Activated CD4-positive, alpha-beta T cell treated with anti-CD3 and anti-CD28 coated beads for 24 hours (primary cell): ENCODE results near the gene PDE6H.

Experiments
- DNase-seq, 2 donors: peaks; one replicate each; pipeline ENCODE4 v3.0.0-alpha.2; 2020; ENCODE audit warnings: low read depth in 2 of 2

The PDE6H gene

DNA sequence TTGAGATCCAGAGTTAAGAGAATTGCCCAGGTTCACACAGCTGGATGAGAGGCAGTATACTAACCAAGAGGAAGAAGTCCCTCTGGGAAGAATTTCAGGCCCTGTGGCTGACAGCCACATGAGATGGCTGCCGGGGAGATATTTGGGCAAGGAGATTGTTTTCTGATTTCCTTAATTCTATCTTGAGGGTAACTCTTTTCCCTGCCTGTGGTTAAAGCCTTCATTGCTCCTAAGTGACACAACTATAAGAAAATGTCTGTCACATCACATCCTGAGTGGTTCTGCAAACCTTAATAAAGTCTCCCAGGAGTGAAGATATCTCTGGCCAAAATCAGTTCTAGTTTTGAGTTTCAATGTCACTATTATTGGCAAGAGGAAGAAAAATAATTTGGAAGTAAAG is 21.0 kb upstream of the PDE6H start:
- DNase-seq, result no peak

DNA sequence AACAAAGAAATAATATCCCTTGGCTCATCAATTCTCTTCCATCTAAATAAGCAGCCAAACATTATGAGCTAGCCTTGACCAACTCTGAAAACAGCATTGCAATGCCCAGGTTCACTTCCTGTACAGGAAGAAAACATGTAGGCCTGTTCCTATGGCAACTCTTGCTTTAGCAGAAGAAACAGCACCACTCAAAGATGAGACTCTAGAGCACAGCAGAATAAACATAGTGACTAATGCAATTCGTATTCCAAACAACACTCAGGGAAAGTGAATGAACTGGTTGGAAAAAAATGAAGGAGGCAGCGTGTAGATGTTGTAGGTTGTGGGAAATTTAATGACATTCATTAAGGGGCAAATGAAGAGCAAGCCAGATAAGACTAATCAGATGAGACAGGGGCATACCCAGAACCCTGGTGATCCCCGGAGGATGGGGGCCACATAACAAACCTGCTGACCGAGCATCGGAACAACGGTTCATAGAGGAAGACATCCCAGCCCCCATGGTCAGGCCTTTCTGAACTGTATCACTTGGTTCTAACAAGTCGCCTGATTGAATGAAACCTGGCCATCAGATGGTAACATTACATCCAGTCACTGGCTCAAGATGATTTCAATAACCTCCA is 20.4 kb upstream of the PDE6H start:
- DNase-seq, result no peak

- no peak for DNase-seq
These were observed 19.1 kb upstream of the PDE6H start for GRCh38 chr12:14953752-14954151.

DNA sequence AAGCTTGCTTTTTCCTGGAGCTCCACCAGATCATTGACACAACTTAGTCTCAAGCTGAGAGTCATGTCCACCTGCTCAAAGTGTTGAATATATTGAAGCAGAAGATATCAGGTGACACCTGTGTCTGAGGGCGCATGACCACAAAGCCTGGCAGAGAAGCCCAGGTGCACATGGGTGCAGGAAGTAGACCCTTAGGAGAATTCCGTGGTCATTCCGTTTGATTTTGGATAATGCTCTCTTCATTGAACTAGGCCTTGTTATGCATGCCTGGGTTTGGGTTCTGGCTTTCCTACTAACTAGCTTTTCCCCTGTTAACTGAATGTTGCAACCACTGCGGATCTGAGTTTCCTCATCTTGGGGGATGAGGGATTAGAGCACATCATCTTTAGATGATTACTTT is 18.6 kb upstream of the PDE6H start:
- no peak for DNase-seq

DNA sequence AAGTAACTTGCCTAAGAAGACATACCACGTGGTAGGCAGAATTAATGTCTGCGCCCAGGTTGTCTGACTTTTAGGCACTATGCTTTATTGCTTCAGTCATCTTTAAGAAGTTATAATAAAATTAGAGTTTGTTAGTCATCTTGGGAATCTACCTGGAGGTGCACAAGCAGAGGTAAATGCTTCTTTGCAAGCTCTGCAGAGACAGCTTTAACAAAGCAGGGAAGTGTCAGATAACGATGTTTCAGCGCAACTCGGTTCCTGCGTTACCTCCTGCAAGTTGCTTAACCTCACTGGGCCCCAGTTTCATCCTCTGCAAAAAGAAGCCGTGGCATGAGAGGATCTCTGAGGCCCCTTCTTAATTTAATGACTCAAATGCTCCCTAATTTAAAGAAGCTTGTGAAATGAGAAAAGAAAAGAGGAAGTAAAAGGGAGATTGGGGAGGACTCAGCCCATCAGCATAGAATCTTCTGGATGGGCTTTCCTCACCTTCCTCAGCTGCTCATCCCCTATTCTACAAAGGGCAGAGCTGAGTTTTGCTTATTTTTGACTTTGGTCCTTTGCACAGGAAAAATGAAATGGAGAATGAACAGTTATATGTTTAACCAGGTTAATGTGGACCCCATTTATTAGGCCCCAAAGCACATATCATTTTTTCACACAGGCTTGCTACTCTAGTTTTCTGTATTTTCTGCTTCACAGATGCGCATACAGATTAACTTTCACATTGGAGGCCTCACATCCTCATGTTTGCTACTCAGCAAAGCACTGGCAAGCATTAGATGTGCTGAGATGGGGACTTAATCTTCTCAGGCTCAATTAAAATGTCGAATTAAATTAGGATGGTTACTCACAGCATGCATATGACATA is 16.6 kb upstream of the PDE6H start:
- DNase-seq, result no peak

GRCh38 chr12:14956905-14957304 is 15.9 kb upstream of the PDE6H start:
- no peak for DNase-seq

DNA sequence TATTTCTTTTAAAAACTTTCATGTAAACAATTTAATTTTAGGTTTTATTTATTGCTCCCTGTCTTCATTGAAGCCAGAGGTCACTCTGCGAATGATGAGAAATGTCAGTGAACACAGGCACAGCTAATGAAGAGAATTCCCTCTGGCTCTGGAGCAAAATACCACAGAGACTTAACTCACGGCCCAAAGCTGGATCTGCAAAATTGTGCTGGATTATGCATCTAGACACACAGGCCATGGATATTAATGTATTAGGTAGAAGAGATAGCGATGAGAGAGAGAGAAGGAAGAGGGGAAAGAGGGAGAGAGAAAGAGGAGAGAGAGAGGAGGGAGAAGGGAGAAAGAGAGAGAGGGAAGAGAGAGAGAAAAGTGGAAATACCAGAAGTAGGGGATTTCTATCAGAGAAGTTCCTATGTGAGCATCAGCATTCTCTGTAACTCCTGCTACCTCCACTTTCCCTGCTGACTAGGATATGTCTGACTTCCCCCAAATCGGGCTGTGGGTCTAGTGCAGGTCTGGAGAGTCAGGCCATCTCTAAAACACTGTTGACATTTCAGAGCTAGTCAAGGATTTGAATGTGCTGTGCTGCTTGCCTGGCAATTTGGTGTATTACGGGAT is 15.2 kb upstream of the PDE6H start:
- no peak for DNase-seq

DNA sequence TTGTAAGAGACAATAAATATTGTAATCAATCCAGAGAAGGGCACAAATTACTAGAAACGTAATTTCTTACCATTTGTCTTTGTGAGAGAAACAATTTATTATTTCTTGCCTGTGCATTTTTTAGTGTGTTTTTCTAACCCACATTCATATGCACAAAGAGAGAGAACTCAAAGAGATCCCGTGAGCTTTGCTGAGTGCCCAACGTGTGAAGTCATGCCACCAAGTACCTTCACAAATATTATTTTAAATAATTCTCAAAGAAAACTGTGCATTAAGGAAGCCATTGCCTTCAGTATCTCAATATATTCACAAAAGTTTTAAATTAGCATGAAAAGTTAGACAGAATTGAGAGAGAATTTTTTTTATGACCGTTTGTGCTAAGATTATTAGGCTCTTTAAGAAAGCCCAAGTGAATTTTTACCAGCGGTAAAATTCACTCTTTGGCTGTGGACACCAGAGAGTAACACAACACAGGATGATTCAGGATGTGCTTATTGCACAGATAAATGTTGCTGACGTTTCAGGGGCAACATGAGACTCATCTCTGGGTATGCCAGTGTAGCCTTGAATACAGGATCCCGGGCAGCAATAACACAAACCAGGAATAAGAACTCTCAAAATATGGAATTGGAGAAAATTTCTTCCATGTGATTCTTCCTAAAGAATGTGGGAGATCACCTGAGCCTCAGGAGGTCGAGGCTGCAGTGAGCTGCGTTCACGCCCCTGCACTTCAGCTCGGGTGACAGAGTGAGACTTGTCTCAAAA is 14.3 kb upstream of the PDE6H start:
- no peak for DNase-seq

DNA sequence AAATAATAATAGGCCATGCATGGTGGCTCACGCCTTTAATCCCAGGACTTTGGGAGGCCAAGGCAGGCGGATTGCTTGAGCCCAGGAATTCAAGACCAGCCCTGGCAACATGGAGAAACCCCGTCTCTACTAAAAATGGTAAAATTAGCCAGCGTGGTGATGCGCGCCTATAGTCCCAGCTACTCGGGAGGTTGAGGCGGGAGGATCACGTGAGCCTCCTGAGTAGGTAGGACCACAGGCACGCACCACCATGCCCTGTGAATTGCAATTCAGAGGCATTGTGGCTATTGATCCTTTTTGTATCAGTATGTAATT is 13.8 kb upstream of the PDE6H start:
- no peak for DNase-seq

GRCh38 chr12:14959463-14959862 is 13.4 kb upstream of the PDE6H start:
- DNase-seq, result no peak

DNA sequence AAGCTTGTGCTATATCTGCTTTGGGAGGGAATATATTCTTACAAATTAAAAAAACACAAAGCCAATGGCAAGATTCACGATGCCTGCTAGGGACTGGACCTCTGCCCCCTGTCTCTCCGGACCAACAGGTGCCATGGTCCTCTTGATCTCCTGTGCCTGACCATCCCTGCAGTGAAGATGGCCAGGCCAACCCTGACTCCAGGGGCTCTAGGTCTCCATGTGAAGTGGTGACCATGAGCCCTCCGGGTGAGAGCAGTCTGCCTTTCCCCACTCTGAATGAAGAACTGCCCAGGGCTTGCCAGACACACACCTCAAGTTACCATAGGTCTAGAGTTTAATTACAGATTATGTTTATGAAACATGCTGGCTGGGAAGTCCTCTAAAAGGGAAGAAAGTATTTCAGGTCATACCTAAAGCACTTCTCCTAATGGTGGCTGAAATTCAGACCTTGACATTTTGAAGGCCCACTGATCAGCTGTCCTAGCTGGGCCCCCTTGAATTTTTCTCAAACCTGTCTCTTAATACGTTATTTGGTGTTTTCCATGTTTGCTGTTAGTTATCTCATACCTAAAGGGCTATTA is 12.8 kb upstream of the PDE6H start:
- no peak for DNase-seq

DNA sequence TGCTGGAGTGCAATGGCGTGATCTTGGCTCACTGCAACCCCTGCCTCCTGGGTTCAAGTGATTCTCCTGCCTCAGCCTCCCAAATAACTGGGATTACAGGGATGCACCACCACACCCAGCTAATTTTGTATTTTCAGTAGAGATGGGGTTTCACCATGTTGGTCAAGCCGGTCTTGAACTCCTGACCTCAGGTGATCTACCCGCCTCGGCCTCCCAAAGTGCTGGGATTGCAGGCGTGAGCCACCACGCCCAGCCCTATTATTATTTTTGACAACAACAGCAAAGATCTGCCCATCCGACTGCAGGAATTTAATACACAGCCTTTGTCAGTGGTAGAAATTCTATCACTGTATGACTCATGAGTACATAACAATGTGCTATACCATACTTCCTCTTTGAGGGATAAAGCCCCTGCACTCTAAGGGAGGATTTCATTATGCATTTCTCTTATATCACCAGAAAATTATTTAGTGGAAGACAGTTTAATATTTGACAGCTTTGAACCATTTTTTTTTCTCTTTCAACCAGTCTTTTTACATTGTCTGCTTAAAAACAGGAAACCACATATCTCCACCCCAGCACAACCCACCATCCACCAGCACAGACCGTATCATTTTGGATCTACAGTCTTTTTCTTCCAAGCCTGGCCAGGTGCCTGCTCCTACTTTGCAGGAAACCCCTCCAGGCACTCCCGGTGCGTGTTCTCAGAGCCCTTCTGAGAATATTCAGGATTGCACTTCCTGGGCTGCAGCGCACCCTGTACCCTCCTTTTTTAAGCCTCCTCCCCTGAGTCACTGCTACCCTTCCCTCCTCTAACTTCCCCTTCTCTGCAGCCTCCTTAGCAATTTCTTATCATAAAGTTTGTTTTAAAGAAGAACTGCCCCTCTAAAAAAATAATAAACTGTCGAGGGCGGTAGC is 12.0 kb upstream of the PDE6H start:
- DNase-seq, result no peak

- DNase-seq, result no peak
These were observed 11.2 kb upstream of the PDE6H start, which contains the start of gene ARHGDIB for GRCh38 chr12:14961466-14962152. Gene ARHGDIB, minus strand, starts transcription at chr12:14961601. Its CDS starts 10,889 bp downstream, at chr12:14950712.

- DNase-seq, result no peak
These were observed 10.7 kb upstream of the PDE6H start for GRCh38 chr12:14962153-14962539.

- no peak for DNase-seq
These were observed 10.0 kb upstream of the PDE6H start for GRCh38 chr12:14962797-14963196.

DNA sequence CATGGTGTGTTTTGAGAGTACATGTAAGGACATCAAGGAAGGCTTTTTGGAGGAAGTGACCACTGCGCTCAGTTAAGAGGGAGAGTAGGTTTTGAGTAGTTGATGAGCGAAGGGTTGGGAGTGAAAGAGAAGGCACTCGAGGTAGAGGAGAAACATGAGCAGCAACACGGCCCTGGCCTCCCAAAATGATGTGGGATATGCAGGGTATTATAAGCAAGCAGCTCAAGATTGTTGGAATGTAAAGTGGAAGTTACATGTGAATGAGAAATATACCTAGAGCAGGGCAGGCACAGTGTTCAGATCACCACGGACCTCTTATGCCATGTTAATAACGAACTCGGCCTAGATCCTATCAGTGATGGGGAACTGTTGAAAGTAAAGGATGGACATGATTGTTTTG is 9.3 kb upstream of the PDE6H start:
- DNase-seq, result no peak

DNA sequence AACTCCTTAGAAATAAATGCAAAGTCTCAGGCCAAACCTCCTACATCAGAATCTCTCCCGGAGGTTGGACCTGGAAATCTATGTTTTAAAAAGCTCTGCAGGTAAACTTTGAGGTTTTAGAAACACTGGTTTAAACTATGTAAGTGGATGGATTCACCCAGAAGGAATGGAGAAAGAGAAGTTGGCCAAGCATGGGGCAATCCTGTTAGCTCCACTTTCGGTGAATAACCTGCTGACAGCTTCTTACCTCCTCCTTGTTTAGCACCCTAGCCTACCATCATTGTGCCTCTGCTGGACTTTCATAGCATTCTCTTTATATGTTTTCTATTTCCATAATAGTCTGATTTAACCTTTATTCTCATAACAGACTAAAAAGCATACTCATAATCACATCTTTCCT is 8.4 kb upstream of the PDE6H start:
- DNase-seq, result no peak

- DNase-seq, result no peak
These were observed 7.6 kb upstream of the PDE6H start for GRCh38 chr12:14965221-14965620.

DNA sequence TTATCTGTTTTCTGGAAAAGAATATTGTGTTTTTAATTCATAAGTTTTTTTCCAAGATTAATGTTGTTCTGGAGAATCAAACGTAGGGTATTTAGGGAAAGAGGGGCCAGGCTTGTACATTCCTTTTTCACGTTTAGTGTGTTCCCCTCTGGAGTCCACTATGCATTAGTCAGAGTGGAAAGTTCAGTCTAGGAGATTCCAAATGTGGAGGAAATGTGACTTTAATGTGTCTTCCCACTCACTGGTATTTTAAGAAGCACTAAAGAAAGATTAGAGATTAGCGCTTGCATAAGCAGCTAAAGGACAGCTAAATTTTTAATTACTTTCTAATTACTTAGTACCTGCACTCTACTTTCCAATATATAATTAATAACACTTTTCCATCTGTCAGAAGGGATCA is 4.4 kb upstream of the PDE6H start:
- no peak for DNase-seq

GRCh38 chr12:14970473-14970872 is 2.4 kb upstream of the PDE6H start:
- DNase-seq, result no peak
